K562 (cell line): ENCODE data around the gene UBE2E2. TPM values are rescaled to one million over a fixed set of nuclear protein-coding genes. Genes with fewer than 3 reads are reported as not detected.

Experiments used
- ATAC-seq: fragments of 200-7000 bp; cut with Tn5 transposase; 3 replicates; pipeline ENCODE4 v1.9.1; 2020; ENCODE audit warnings: moderate library complexity
- BruUV-seq: library from RNA; stranded (reverse); fragments of 400-500 nt; replicated peaks from 2 replicates; lab custom pipeline; 2021; lab: Mats Ljungman, UMichigan
- CTCF ChIA-PET: fragments of 300-600 bp; formaldehyde crosslinking; extraction: SDS; loops from one replicate; lab custom pipeline; 2021; ENCODE audit warnings: low intra/inter-chr PET ratio; lab: Yijun Ruan, JAX
- POLR2A ChIA-PET: fragments of 300-600, 350-650 bp; sonication (Branson Sonifier 250); formaldehyde crosslinking; extraction: SDS; loops from one replicate; lab custom pipeline; 2021; ENCODE audit warnings: antibody characterized with exemption, inconsistent platforms; lab: Yijun Ruan, JAX
- DNase-seq, 4 experiments: peaks; one replicate each; pipeline versions ENCODE4 v3.0.0 to v3.0.0-alpha.2; 2011 to 2018; ENCODE audit warnings: low spot score in 3 of 4, mixed read lengths in 3 of 4; ENCODE audit errors: extremely low read depth in 1 of 4
- FAIRE-seq: peaks from 2 replicates; lab custom pipeline; 2011; peaks lifted over from hg19 to GRCh38; lab: Jason Lieb, UNC
- H2AFZ ChIP-seq: 2 replicates; pipeline ENCODE4 v1.6.0; 2011; ENCODE audit warnings: low read depth, low read length, control low read depth, inconsistent platforms
- H3K27ac ChIP-seq: fragments of 200-600 bp; 3 replicates; pipeline ENCODE4 v1.8.0; 2011; ENCODE audit warnings: low read depth, mild to moderate bottlenecking, control low read depth, inconsistent platforms, low read length, moderate library complexity, mixed read lengths; ENCODE audit errors: extremely low read depth
- H3K27me3 ChIP-seq, 2 experiments: fragments of 300-600 bp in 1 of 2; 2 replicates in 1 of 2; 3 replicates in 1 of 2; pipeline versions ENCODE4 v1.6.0 to v1.8.0; 2011; ENCODE audit warnings: inconsistent platforms in 2 of 2, low read length in 2 of 2, mild to moderate bottlenecking in 1 of 2, mixed read lengths in 1 of 2, moderate library complexity in 1 of 2; ENCODE audit not compliant: control insufficient read depth in 2 of 2, insufficient read depth in 2 of 2
- H3K36me3 ChIP-seq: fragments of 300-600 bp; 3 replicates; pipeline ENCODE4 v1.8.0; 2011; ENCODE audit warnings: mild to moderate bottlenecking, low read length, inconsistent platforms; ENCODE audit not compliant: control insufficient read depth, insufficient read depth
- H3K4me1 ChIP-seq, 2 experiments: fragments of 200-600 bp in 1 of 2; replicated peaks in 1 of 2; 2 replicates in 1 of 2; 3 replicates in 1 of 2; pipeline versions ENCODE4 v1.5.1 to v1.8.0; 2011; ENCODE audit warnings: inconsistent platforms in 2 of 2, low read length in 2 of 2, mild to moderate bottlenecking in 1 of 2, mixed read lengths in 1 of 2, moderate library complexity in 1 of 2; ENCODE audit not compliant: control insufficient read depth in 2 of 2, insufficient read depth in 2 of 2
- H3K4me2 ChIP-seq: 2 replicates; pipeline ENCODE4 v1.6.1; 2011; ENCODE audit warnings: low read length, control low read depth, inconsistent platforms, mixed read lengths; ENCODE audit not compliant: insufficient read depth
- H3K4me3 ChIP-seq: fragments of 200-600 bp; sonication (generic), shearing (Covaris generic); 2 replicates; pipeline ENCODE4 v1.5.1; 2016; ENCODE audit warnings: control low read depth, inconsistent platforms
- H3K79me2 ChIP-seq: fragments of 200-600 bp; 3 replicates; pipeline ENCODE4 v1.8.0; 2011; ENCODE audit warnings: low read length, inconsistent platforms; ENCODE audit not compliant: control insufficient read depth, insufficient read depth
- H3K9ac ChIP-seq, 2 experiments: 2 replicates each; pipeline versions ENCODE4 v1.6.0 to v1.6.1; 2011; ENCODE audit warnings: low read depth in 2 of 2, low read length in 2 of 2, control low read depth in 1 of 2, inconsistent platforms in 1 of 2, mild to moderate bottlenecking in 1 of 2, mixed read lengths in 1 of 2; ENCODE audit not compliant: insufficient read depth in 1 of 2
- H3K9me1 ChIP-seq: one replicate; pipeline ENCODE4 v1.6.0; 2011; ENCODE audit warnings: inconsistent platforms, mild to moderate bottlenecking, low read length, moderate library complexity; ENCODE audit not compliant: control insufficient read depth, insufficient read depth
- H3K9me3 ChIP-seq: replicated peaks from 2 replicates; pipeline ENCODE4 v1.5.1; 2011; ENCODE audit warnings: low read depth, low read length, inconsistent platforms; ENCODE audit not compliant: control insufficient read depth, insufficient read depth
- H4K20me1 ChIP-seq: replicated peaks from 2 replicates; pipeline ENCODE4 v1.6.1; 2011; ENCODE audit warnings: low read length, inconsistent platforms, mixed read lengths; ENCODE audit not compliant: control insufficient read depth, insufficient read depth
- MAX ChIP-seq: sonication (generic); formaldehyde crosslinking; IDR thresholded peaks from 2 replicates; pipeline ENCODE4 v1.9.0; 2022; ENCODE audit warnings: mild to moderate bottlenecking, missing genetic modification reagents
- NR1H2 ChIP-seq: sonication (generic); formaldehyde crosslinking; IDR thresholded peaks from 2 replicates; pipeline ENCODE4 v1.4.0; 2020; ENCODE audit warnings: mild to moderate bottlenecking, missing genetic modification reagents
- SIN3B ChIP-seq: fragments of 450-650 bp; IDR thresholded peaks from 2 replicates; pipeline ENCODE4 v1.6.1; 2017; ENCODE audit warnings: low read depth, mild to moderate bottlenecking, moderate library complexity
- ZNF239 ChIP-seq: fragments of 250-450 bp; sonication (Bioruptor Pico); IDR thresholded peaks from 2 replicates; pipeline ENCODE4 v1.4.0; 2020; ENCODE audit warnings: mild to moderate bottlenecking
- WGBS: fragments of 100-300 bp; shearing (Covaris generic); methylation state at CpG from one replicate; pipeline ENCODE4 v1.1.6; 2016; ENCODE audit warnings: low coverage, mixed read lengths; ENCODE audit not compliant: insufficient coverage; ENCODE audit errors: missing lambda C conversion rate; 5-methylcytosine and 5-hydroxymethylcytosine counted together
- in situ Hi-C: fragments of 300-500 bp; cut with MboI; formaldehyde crosslinking; loops from 4 replicates; pipeline ENCODE4 v1.15.0; 2018; ENCODE audit warnings: inconsistent platforms, mixed read lengths
- intact Hi-C: fragments of 100-400 bp; cut with micrococcal nuclease; formaldehyde crosslinking; loops from 2 replicates; pipeline ENCODE4 v1.14.2; 2022
- polyA plus RNA-seq, 8 experiments: library from polyadenylated mRNA; depleted of rRNA in 4 of 8; stranded (reverse) in 5 of 8; unstranded in 3 of 8; fragments of >200 nt; fragmentation: Nextera tagmentation in 2 of 8; fragmentation: Illumina TruSeq in 1 of 8; extraction: Ambion mirVana in 2 of 8; extraction: Trizol in 1 of 8; gene quantifications; 2 replicates each; pipeline versions ENCODE4 v1.2.1 to v1.2.3, GENCODE V29; 2011 to 2014; ENCODE audit warnings: inconsistent platforms in 1 of 8, missing spikeins in 1 of 8
- total RNA-seq, 7 experiments: library from RNA; depleted of rRNA in 6 of 7; stranded (reverse); fragments of >200 nt in 6 of 7; fragmentation: Illumina TruSeq in 2 of 7; extraction: Trizol in 2 of 7; gene quantifications; 2 replicates each; pipeline versions ENCODE4 v1.2.1 to v1.2.3, GENCODE V29; 2011 to 2021; ENCODE audit warnings: low replicate concordance in 1 of 7
- TF ChIP-seq, protein P1 (sequence below): fragments of 450-650 bp; formaldehyde crosslinking; IDR thresholded peaks from 2 replicates; pipeline ENCODE4 v1.4.0; 2022; ENCODE audit warnings: missing genetic modification characterization

The UBE2E2 gene
- total and polyA plus RNA-seq, 9 of the 15 experiments (the other 6 are each of a cell fraction or from before 2014, with no cell fraction given) = 0.22 to 5.1 (median 1.9) TPM

DNA sequence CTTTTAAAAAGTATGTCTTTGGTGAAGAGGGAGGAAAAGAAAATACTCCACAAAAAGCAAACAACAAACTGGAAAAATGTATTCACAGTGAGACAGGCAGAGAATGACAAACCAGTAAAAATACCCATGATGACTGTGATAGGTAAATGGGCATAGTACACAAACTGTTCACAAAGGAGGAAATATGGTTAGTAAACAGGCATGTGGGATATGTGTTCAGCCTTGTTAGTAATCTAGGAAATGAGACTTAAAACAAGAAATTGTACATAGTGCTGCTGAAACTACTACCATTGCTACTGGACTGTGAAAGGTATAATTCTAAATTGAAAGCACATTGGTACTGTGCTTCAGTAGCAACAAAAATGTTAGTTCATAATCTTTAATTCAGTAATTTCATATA lies 50.1 kb downstream of the UBE2E2 start (continued):
- TF ChIP-seq, protein P1, sequence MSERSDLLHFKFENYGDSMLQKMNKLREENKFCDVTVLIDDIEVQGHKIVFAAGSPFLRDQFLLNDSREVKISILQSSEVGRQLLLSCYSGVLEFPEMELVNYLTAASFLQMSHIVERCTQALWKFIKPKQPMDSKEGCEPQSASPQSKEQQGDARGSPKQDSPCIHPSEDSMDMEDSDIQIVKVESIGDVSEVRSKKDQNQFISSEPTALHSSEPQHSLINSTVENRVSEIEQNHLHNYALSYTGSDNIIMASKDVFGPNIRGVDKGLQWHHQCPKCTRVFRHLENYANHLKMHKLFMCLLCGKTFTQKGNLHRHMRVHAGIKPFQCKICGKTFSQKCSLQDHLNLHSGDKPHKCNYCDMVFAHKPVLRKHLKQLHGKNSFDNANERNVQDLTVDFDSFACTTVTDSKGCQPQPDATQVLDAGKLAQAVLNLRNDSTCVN (CRISPR knock-in tag) = no peak
- no peak for TF ChIP-seq ZNF239 (CRISPR knock-in tag)

DNA sequence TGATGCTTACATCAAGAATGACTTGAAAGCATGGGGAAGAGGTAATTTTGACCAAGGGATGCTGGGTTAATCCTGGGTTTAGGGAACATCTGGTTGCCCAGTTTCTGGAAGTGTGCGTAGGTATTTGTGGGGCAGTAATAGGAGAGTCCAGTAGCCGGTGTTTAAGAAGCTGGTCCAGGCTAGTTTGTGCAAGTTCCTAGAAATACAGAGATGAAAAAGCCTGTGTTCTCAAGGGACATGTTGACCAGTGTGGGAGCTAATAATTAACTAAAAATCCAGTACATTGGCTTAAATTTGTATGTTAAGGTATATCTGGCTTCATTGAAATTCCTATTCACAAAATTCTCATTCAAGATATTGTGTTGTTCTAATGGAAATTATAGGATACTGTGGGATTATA lies 51.2 kb downstream of the UBE2E2 start:
- Histone ChIP-seq H3K79me2 (no peaks in the 10 kb centered on the region; the same call in 2 of the 3 replicates), H3K4me1 (no peaks in the 10 kb centered on the region), H3K9me3 (no peaks in the 10 kb centered on the region), H3K27ac (no peak overlapping the region), H4K20me1 (no peaks in the 10 kb centered on the region), H3K9ac (no peak overlapping the region), H2AFZ (no peak overlapping the region), H3K9me1 (no peaks in the 10 kb centered on the region), H3K4me2 (no peak overlapping the region), H3K4me3 (no peak overlapping the region), H3K27me3 (no peaks in the 10 kb centered on the region), H3K36me3 (no peaks in the 10 kb centered on the region)
- CTCF ChIA-PET = no interaction called here
- FAIRE-seq (no peak), DNase-seq (no peak), ATAC-seq (no peak)
- WGBS = 0% methylated on average over 2 of the region's 2 CpGs
- no TSS peak for BruUV-seq
- intact Hi-C loops = no loop called here
- TF ChIP-seq SIN3B (no peak), NR1H2 (CRISPR knock-in tag) (no peak), MAX (CRISPR knock-in tag) (no peak)
- in situ Hi-C loops = no loop called here
- POLR2A ChIA-PET = no interaction called here
